DMS 273 (cell line): ENCODE data around the gene CCIN.
A peak's percentile ranks its signal among the peaks of the same experiment; 100 is the strongest.
"Not testable (repeated sequence)": the region's sequence is repeated elsewhere in the genome, so short reads cannot be mapped to it uniquely, and the experiment has no call there.

Experiments used
- DNase-seq: peaks from one replicate; lab custom pipeline; 2025; ENCODE audit not compliant: unreplicated experiment; lab: John Stamatoyannopoulos, UW

Gene CCIN

DNA sequence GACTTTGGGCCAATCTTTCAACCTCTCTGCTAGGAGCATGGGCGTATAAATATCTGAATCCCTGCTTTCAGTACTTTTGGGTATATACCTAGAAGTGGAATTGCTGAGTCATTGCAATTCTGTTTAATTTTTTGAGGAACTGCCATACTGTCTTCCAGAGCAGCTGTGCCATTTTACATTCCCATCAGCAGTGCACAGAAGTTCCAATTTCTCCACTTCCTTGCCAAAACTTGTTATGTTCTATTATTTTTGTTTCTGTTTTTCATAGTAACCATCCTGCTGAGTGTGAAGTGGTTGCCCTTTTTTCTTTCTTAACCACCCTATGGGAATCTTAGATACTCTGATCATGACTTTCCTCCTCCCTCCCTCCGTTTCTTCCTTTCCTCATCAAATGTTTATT is 11.1 kb upstream of the CCIN start:
- DNase-seq: no peak

- DNase-seq: no peak
These were observed 10.3 kb upstream of the CCIN start for GRCh38 chr9:36158917-36159316.

- DNase-seq: not testable (repeated sequence)
These were observed 9.7 kb upstream of the CCIN start for GRCh38 chr9:36159509-36159908.

DNA sequence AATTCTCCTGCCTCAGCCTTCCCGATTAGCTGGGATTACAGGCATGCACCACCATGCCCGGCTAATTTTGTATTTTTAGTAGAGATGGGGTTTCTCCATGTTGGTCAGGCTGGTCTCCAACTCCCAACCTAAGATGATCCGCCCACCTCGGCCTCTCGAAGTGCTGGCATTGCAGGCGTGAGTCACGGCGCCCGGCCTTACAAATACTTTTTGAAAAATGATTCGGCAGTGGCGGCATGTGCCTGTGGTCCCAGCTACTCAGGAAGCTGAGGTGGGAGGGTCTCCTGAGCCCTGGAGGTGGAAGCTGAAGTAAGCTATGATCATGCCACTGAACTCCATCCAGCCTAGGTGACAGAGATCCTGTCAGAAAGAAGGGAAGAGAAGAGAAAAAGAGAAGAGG is 9.1 kb upstream of the CCIN start:
- not testable (repeated sequence) for DNase-seq

DNA sequence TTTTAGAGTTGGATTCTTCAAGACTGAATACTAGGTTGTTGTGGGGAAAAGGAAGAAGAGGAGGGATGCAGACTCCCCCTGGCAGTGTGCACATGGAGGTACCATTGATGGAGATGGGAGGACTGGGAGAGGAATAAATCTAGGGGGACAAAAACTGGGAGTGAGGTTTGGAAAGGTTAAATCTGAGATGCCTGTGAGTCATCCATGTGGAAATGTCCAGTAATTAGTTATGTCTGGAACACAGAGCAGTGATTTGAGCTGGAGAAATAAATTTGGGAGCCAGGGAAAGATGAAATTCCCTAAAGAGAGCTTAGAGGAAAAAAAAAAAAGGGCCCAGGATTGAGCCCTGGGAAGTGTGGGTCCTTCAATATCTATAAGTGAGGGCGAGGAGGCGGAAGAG is 8.0 kb upstream of the CCIN start:
- no peak for DNase-seq

GRCh38 chr9:36162211-36162738 is 6.9 kb upstream of the CCIN start:
- DNase-seq: no peak

DNA sequence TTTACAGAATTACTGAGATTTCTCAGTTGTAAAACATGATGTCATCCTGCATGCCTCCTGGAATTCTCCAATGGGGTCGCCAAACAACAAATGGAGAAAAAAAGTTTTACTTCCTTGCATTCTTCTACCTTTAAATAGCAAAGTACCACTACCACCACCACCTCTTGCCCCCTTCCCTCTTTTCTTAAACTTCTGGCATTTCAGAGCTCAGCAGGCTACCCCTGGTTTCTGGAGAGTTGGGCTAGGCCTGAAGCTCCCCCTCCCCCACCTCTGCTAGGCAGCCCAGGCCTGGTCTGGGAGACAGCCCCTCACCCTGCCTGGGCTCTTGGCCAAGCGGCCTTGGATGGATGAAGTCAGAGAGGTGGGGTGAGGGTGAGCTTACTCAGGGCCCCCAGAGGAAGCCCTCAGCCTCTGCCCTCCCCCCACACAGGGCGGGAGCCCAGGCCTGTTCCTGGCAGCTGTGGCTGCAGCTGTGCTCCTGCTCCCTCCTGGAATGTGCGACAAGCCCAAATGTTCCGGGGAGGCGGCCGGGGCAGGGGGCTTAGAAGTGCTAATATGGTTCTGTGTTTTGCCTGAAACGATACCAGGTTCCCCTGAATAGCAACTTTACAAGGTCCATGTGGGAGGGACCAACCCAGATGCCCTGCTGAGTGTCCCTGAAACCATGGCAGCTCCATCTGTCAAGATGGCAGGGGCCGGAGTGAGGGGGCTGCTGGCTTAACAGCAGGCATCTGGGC is 6.0 kb upstream of the CCIN start:
- peak; percentile 94 for DNase-seq

- DNase-seq: peak; percentile 71
These were observed 5.4 kb upstream of the CCIN start for GRCh38 chr9:36163786-36164170.

DNA sequence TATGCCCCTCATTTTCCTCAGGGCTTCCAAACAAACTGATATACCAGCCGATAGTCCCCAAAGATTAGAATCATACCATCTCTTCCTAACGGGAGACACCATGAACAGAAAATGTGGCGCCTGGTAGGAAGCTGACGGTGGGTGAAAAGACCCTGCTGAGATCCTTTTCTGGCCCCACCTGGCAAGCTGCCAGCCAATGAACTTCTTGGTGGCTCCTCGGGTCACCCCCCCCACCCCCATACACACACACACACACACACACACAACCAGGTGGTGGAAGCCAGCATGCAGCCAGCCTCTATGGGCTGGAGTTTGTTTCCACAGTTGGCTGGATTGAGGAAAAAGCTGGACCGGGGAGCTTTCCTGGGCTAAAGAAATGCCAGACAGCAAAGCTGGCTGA is 4.8 kb upstream of the CCIN start:
- peak; percentile 46 for DNase-seq

- peak; percentile 50 for DNase-seq
These were observed 4.2 kb upstream of the CCIN start for GRCh38 chr9:36164989-36165388.

- DNase-seq: peak; percentile 52
These were observed 3.4 kb upstream of the CCIN start for GRCh38 chr9:36165826-36166167.

GRCh38 chr9:36166168-36166927 is 2.8 kb upstream of the CCIN start:
- peak; percentile 92 for DNase-seq

DNA sequence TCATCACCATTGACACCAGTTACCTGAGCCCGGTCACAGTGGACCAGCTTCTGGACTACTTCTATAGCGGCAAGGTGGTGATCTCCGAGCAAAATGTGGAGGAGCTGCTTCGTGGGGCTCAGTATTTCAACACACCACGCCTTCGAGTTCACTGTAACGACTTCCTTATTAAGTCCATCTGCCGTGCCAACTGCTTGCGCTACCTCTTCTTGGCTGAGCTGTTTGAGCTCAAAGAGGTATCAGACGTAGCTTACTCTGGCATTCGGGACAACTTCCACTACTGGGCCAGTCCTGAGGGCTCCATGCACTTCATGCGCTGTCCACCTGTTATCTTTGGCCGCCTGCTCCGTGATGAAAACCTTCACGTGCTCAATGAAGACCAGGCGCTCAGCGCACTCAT is 520 bp downstream of the CCIN start:
- DNase-seq: peak; percentile 27

DNA sequence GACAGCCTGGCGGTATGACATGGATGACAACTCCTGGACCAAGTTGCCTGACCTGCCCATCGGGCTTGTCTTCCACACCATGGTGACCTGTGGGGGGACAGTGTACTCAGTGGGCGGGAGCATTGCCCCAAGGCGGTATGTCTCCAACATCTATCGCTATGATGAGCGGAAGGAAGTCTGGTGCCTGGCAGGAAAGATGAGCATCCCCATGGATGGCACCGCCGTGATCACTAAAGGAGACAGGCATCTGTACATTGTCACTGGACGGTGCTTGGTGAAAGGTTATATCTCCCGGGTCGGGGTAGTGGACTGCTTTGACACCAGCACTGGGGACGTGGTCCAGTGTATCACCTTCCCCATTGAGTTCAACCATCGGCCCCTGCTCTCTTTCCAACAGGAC is 1.3 kb downstream of the CCIN start:
- no peak for DNase-seq

GRCh38 chr9:36173861-36174260 is 4.7 kb downstream of the CCIN start:
- DNase-seq: no peak

DNA sequence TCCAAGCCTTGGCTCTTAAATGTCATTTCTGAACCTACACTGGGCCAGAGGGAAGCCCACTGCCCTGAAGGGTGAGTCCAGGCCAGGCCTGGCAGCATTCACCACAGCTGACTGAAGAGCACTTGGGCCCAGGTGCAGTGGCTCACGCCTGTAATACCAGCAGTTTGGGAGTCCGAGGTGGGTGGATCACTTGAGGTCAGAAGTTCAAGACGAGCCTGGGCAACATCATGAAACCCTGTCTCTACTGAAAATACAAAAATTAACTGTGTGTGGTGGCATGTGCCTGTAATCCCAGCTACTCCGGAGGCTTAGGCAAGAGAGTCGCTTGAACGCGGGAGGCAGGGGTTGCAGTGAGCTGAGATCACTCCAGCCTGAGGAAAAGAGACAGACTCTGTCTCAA is 5.1 kb downstream of the CCIN start:
- DNase-seq: no peak

DNA sequence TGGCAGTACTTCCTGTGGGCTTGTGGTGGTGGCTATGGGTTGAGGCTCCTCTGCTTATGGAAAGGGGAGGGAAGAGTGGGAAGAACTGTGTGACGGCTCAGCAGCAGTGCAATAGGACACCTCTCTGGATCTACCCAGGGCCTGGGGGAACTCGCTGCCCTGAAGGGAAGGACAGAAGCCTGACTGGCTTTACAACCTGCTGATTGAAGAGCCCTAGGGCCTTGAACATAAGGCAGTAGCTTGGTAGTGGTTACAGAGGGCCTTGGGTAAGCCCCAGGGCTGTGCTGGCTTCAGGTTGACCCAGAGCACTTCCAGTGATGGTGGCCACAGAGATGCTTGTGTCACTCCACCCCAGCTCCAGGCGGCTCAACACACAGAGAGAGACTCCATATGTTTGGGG is 5.5 kb downstream of the CCIN start:
- no peak for DNase-seq

DNA sequence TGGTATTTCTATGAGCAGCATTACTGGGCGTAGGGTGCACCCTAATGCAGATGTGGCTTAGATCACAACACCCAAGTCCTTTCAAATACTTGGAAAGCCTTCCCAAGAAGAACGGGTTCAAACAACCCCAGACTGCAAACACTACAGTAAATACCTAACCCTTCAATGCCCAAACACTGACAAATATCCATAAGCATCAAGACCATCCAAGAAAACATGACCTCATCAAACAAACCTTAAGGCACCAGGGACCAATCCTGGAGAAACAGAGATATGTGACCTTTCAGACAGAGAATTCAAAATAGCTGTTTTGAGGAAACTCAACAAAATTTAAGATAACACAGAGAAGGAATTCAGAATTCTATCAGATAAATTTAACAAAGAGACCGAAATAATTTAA is 6.0 kb downstream of the CCIN start:
- not testable (repeated sequence) for DNase-seq

- DNase-seq: not testable (repeated sequence)
These were observed 7.3 kb downstream of the CCIN start for GRCh38 chr9:36176496-36176895.

GRCh38 chr9:36177571-36177970 is 8.4 kb downstream of the CCIN start:
- DNase-seq: no peak

DNA sequence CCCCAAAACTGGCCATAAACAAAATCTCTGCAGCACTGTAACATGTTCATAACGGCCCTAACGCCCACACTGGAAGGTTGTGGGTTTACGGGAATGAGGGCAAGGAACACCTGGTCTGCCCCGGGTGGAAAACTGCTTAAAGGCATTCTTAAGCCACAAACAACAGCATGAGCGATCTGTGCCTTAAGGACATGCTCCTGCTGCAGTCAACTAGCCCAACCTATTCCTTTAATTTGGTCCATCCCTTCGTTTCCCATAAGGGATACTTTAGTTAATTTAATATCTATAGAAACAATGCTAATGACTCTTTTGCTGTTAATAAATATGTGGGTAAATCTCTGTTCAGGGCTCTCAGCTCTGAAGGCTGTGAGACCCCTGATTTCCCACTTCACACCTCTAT is 11.1 kb downstream of the CCIN start:
- not testable (repeated sequence) for DNase-seq

- no peak for DNase-seq
These were observed 18.2 kb downstream of the CCIN start for GRCh38 chr9:36187414-36187813.
